Esophagus muscularis mucosa (tissue), 3 donors: ENCODE results near the gene KCP.

Experiments used
- POLR2A ChIP-seq: fragments of 450-650 bp; IDR thresholded peaks from one replicate; pipeline ENCODE4 v1.6.1; 2017; ENCODE audit warnings: antibody characterized with exemption, moderate library complexity, mild to moderate bottlenecking, low read depth
- POLR2AphosphoS5 ChIP-seq, 2 donors: sonication (generic); formaldehyde crosslinking; IDR thresholded peaks; one replicate each; pipeline ENCODE4 v1.6.1; 2017; ENCODE audit warnings: antibody characterized with exemption in 2 of 2
- TF ChIP-seq, protein P1 (sequence below), 3 experiments: fragments of 200-600 bp in 2 of 3; fragments of 450-650 bp in 1 of 3; sonication (generic) in 2 of 3; IDR thresholded peaks; one replicate each; pipeline ENCODE4 v1.5.1; 2017 to 2019; ENCODE audit warnings: antibody characterized with exemption in 3 of 3, mild to moderate bottlenecking in 2 of 3, moderate library complexity in 1 of 3

DNA sequence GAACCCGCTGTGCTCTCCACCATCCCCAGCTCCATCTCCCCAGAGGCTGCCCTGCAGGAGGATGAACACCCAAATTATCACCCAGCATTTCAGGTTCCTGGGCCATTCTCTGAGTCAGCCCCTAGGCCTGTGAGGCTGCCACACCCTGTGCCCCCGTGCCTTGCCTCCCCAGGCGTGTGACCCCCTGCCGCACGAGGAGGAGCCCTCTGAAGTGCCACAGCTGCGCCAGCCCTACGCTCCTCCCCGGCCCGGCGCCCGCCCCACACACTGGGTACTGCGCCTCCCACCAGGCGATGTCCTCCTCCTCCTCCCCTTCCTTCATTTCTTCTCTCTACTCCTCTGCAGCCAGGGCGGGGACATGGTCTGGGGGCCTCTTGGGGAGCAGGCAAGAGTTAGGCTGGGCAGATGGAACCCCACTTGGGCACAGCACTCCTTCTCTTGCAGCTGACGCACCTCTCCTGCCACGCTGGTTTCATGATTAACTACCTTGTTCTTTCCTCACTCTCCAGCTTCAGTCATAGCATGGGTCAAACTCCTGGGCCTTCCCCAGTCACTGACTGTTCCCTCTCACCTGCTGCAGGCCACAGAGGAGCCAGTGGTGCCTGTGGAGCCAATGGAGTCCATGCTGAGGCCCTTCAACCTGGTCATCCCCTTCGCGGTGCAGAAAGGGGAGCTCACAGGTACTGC is 60.6 kb downstream of the KCP start:
- TF ChIP-seq, protein P1, sequence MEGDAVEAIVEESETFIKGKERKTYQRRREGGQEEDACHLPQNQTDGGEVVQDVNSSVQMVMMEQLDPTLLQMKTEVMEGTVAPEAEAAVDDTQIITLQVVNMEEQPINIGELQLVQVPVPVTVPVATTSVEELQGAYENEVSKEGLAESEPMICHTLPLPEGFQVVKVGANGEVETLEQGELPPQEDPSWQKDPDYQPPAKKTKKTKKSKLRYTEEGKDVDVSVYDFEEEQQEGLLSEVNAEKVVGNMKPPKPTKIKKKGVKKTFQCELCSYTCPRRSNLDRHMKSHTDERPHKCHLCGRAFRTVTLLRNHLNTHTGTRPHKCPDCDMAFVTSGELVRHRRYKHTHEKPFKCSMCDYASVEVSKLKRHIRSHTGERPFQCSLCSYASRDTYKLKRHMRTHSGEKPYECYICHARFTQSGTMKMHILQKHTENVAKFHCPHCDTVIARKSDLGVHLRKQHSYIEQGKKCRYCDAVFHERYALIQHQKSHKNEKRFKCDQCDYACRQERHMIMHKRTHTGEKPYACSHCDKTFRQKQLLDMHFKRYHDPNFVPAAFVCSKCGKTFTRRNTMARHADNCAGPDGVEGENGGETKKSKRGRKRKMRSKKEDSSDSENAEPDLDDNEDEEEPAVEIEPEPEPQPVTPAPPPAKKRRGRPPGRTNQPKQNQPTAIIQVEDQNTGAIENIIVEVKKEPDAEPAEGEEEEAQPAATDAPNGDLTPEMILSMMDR (IDR thresholded peaks at IDR 0.05) = no peak
- TF ChIP-seq POLR2AphosphoS5 (IDR thresholded peaks at IDR 0.05) (no peak), POLR2A (no peak)
